ENCODE data around the gene NPSR1. TPM values are rescaled to one million over a fixed set of nuclear protein-coding genes. Genes with fewer than 3 reads are reported as not detected.
A peak's percentile ranks its signal among the peaks of the same experiment; 100 is the strongest.

Gene NPSR1
- total and polyA plus RNA-seq, 8 donors, result not detected

DNA sequence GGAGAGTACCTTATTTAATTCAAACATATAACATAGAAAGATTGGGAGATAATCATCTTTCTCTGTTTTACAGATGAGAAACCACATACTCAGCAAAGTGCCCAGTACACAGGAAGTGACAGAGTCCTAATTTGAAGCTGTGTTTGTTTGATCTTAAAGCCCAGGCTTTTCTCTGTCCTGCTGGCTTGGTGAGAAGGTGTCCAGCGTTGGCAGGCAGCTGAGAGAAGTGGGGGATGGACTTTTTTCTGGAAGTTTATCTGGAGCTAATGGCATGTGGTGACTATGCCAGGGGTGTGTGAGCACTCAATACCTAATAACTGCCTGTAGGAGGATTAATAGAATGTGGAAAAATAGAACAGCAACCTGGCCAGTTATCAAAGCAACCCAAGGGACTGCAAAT, 60.8 kb downstream of the NPSR1 start:
- Histone ChIP-seq H3K9me3 (no peaks in the 10 kb centered on the region), H3K27me3 (no peaks in the 10 kb centered on the region), H3K27ac (no peak overlapping the region), H3K4me1 (peaks cover 0 to 5% (median 0%) of the 10 kb centered on the region in 3 donors), H3K36me3 (no peaks in the 10 kb centered on the region), H3K4me3 (no peak overlapping the region)
- DNase-seq, result no peak
- TF ChIP-seq, protein P1, sequence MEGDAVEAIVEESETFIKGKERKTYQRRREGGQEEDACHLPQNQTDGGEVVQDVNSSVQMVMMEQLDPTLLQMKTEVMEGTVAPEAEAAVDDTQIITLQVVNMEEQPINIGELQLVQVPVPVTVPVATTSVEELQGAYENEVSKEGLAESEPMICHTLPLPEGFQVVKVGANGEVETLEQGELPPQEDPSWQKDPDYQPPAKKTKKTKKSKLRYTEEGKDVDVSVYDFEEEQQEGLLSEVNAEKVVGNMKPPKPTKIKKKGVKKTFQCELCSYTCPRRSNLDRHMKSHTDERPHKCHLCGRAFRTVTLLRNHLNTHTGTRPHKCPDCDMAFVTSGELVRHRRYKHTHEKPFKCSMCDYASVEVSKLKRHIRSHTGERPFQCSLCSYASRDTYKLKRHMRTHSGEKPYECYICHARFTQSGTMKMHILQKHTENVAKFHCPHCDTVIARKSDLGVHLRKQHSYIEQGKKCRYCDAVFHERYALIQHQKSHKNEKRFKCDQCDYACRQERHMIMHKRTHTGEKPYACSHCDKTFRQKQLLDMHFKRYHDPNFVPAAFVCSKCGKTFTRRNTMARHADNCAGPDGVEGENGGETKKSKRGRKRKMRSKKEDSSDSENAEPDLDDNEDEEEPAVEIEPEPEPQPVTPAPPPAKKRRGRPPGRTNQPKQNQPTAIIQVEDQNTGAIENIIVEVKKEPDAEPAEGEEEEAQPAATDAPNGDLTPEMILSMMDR (IDR thresholded peaks at IDR 0.05), result no peak
- intact Hi-C loops (cut with DNase I), result no loop called here
- WGBS, 2 donors, result 9 to 11% methylated on average over 1 of the region's 1 CpG
- ATAC-seq, result peak in 3 of 4 donors; percentile 38 to 58 (median 55)
- no peak for FAIRE-seq

DNA sequence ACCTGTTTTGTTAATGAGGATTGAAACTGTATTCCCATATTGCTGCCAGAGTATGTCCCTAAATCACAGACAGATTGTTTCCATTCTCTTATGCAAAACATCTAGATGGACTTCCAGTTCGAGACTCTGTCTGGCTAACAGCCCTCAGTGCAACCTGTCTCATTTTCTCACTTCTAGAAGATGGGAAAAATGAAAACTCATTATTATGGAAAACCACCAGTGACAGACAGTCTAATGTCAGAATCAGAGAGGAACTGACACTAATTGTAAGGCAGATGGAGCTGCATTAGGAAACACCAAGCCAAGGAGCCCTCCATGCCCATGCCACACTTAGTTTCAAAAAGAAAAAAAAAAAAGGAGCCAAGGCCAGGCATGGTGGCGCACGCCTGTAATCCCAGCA, 61.6 kb downstream of the NPSR1 start:
- H3K9me3 ChIP-seq, result no peaks in the 10 kb centered on the region
- TF ChIP-seq, protein P1 (IDR thresholded peaks at IDR 0.05), result no peak
- H3K4me3 ChIP-seq, result no peak overlapping the region
- H3K4me1 ChIP-seq, result peaks cover 0 to 9% (median 0%) of the 10 kb centered on the region in 3 donors
- H3K27ac ChIP-seq, result no peak overlapping the region
- H3K27me3 ChIP-seq, result no peaks in the 10 kb centered on the region
- no peak for ATAC-seq
- 86 to 88% methylated on average over 3 of the region's 3 CpGs for WGBS, 2 donors
- DNase-seq, result no peak
- no peaks in the 10 kb centered on the region for H3K36me3 ChIP-seq
- intact Hi-C loops (cut with DNase I), result no loop called here
- no peak for FAIRE-seq

GRCh38 chr7:34720289-34720688, 62.3 kb downstream of the NPSR1 start:
- peaks cover 0 to 9% (median 0%) of the 10 kb centered on the region in 3 donors for H3K4me1 ChIP-seq
- H3K9me3 ChIP-seq, result no peaks in the 10 kb centered on the region
- FAIRE-seq (no peak), DNase-seq (no peak), ATAC-seq (no peak)
- H3K36me3 ChIP-seq, result no peaks in the 10 kb centered on the region
- no peak overlapping the region for H3K4me3 ChIP-seq
- TF ChIP-seq, protein P1 (IDR thresholded peaks at IDR 0.05), result no peak
- intact Hi-C loops (cut with DNase I), result no loop called here
- no peaks in the 10 kb centered on the region for H3K27me3 ChIP-seq
- H3K27ac ChIP-seq, result no peak overlapping the region

DNA sequence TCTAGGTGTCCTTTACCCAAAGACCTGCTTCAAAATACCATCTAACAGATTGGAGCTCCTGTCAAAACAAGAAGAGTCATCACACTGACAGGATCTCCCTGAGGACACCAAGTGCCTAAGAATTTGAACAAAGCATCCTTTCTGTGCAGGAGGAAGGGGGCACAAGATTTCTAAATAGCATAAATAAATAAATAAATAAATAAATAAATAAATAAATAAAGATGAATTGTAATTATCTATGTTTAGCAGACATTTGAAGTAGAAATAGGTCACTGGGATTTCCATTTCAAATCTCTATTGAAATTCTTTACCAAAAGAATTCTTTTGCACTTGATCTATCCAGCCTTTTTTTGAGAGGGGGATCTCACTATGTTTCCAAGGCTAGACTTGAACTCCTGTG, 65.3 kb downstream of the NPSR1 start:
- Histone ChIP-seq H3K4me3 (no peak overlapping the region), H3K4me1 (peaks cover 0 to 9% (median 0%) of the 10 kb centered on the region in 3 donors), H3K9me3 (no peaks in the 10 kb centered on the region), H3K27me3 (no peaks in the 10 kb centered on the region), H3K27ac (no peak overlapping the region), H3K36me3 (no peaks in the 10 kb centered on the region)
- intact Hi-C loops (cut with DNase I), result no loop called here
- DNase-seq (no peak), FAIRE-seq (no peak), ATAC-seq (no peak)
- TF ChIP-seq, protein P1 (IDR thresholded peaks at IDR 0.05), result no peak

- intact Hi-C loops (cut with DNase I), result no loop called here
- no peaks in the 10 kb centered on the region for H3K9me3 ChIP-seq
- TF ChIP-seq, protein P1 (IDR thresholded peaks at IDR 0.05), result no peak
- no peak overlapping the region for H3K4me3 ChIP-seq
- no peaks in the 10 kb centered on the region for H3K27me3 ChIP-seq
- peaks cover 0 to 9% (median 0%) of the 10 kb centered on the region in 3 donors for H3K4me1 ChIP-seq
- 46 to 50% methylated on average over 2 of the region's 2 CpGs for WGBS, 2 donors
- FAIRE-seq (peak; percentile 41), DNase-seq (no peak), ATAC-seq (peak in 2 of 4 donors; percentile 29 to 36)
- H3K27ac ChIP-seq, result no peak overlapping the region
- H3K36me3 ChIP-seq, result no peaks in the 10 kb centered on the region
Measured at GRCh38 chr7:34723866-34724490, 66.0 kb downstream of the NPSR1 start.
